GM21360 (cell line): ENCODE data around the gene SLC16A5.

Source experiments
- ATAC-seq: cut with Tn5 transposase; IDR thresholded peaks from one replicate; pipeline ENCODE4 v1.9.1; 2021; ENCODE audit warnings: mild to moderate bottlenecking, moderate library complexity; ENCODE audit not compliant: unreplicated experiment

The SLC16A5 gene

GRCh38 chr17:75084039-75084660 lies 3.6 kb upstream of the SLC16A5 start:
- no peak for ATAC-seq

DNA sequence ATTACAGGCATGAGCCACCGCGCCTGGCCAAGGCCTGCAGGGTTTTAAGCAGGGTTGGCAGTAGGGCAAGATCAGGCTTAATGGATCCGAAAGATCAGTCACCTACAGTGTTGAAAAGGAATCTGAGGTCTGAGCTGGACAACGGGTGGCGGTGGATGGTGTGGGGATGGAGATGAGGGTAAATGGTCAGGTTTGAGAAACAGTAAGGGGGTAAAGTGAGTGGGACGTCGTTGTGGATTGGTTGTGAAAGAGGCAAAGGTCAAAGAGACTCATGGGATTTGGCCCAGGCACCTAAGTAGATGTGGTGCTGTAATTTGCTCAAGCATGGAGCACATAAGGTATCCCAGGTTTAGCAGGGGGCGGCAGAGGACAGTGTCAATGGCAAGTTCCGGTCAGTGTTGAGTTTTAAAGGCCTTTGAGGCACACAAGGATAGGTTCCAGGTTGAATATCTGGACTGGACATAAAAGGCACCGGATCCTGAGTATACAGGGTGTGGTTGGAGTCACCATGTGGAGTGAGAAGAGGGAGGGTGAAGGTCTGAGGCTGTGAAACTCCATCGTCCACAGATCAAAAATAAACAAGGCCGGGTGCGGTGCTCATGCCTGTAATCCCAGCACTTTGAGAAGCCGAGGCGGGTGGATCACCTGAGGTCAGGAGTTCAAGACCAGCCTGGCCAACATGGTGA lies 1.1 kb upstream of the SLC16A5 start:
- no peak for ATAC-seq

DNA sequence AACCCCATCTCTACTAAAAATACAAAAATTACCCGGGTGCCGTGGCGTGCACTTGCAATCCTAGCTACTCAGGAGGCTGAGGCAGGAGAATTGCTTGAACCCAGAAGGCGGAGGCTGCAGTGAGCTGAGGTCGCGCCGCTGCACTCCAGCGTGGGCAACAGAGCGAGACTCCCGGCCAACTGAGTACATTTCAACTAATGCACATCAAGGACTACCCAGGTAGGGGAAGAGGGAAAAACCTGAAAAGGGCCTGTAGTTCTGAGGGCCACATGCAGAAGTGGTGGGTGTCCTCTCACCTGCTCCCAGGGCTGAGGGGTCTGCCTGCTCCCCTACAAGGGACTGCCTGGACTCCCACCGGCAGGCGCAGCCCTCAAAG lies 584 bp upstream of the SLC16A5 start:
- no peak for ATAC-seq

DNA sequence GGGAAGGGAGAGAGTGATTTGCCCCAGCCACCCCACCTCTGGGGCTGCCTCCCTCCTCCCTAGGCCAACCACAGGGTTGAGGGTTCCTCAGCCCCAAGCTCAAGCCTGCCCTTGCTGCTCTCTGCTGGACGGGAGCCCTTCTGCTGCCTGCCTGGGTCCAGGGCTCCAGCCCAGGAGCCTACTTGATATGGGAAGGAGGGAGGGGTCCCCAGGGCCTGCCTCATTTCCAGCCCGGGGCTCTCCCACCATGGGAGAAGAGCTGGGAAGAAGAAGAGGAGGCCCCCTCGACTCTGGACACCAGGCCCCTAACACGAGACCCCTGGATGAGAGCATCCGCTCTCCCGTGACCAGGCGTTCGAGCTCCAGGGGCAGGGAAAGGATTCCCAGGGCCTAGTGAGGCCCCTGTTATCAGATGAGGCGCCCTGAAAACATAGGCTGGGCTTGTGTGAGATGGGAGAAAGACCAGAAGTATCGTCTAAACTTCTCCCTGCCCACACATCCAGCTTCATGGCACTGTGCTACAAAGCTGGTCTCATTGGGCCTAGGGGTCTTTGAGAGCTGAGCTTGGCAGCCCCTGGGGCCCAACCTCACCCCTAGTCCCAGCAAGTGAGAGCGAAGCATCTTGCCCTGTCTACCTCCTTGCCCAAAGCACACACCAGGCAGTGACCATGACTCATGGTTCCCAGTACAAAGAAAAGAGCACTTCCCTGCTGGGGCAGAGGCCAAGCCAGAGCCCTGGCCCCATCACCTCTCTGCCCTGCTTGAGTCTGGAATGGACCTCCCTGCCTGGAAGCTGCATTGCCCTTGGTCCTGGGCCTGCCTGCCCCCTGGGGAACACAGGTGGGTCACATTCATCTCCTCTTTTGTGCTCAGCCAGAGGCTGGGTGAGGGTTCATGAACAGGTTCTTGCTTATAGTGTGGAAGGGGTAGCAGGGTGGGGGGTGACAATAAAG lies 987 bp downstream of the SLC16A5 start:
- no peak for ATAC-seq

GRCh38 chr17:75090871-75091854 lies 3.4 kb downstream of the SLC16A5 start:
- ATAC-seq: no peak

DNA sequence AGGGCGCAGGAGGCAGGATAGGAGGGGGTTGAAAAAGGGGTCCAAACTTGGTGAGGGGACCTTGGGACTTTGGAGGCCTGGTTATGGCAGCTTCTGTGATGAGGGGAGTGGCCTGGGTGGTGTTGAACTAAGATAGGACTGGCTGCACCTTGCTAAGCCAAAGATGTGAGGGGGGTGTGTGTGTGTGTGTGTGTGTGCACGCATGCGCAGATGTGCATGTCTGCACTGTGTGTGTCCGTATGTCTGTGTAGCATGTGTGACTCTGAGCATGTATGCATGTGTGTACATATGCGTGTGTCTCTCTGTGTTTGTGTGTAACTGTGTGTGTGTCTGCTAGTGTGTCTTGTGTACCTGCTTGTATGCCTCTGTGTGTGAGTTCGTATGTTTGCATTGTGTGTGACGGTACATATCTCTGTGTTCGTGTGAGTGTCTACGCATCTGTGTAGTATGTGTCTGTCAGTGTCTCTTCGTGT lies 4.1 kb downstream of the SLC16A5 start:
- no peak for ATAC-seq

- ATAC-seq: no peak
Observed at GRCh38 chr17:75093548-75094158, 5.9 kb downstream of the SLC16A5 start.

- ATAC-seq: no peak
Observed at GRCh38 chr17:75094871-75095399, 7.2 kb downstream of the SLC16A5 start.

DNA sequence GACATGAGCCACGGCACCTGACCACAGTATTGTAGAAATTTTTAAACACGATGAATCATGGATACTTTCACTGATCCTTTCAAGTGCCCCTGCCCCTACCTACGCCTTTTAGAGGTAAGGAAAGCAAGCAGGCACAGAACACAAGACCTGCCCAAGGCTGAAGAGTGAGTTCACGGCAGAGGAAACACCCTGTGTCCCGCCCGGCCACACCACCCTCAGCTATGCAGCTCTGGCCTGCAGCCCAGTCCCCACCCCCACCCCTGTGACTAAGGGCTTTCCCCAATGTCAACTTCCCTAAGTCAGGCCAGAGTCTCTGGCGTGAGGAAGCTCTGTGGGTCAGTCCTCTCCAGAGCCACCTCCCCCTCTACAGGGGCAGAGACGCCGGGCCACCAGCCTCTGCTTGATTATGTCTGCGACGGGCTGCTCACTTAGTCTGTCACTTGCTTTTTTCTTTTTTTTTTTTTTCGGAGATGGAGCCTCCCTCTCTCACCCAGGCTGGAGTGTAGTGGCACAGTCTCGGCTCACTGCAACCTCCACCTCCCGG lies 8.4 kb downstream of the SLC16A5 start:
- ATAC-seq: no peak

DNA sequence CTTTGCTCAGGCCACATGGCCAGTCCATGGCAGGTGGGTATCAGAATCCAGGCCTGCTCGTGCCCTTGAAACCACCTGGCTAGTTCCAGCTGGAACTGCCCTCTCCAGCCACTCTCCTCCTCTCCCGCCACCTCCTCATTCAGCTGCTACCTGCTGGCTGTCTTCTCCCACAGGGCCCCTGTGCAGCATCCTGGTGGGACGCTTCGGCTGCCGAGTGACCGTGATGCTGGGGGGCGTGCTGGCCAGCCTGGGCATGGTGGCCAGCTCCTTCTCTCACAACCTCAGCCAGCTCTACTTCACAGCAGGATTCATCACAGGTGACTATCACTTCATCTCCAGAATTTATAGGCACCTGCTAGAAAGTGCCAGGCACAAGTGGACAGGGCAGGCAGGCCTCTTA lies 10.1 kb downstream of the SLC16A5 start:
- no peak for ATAC-seq

GRCh38 chr17:75098861-75099260 lies 11.1 kb downstream of the SLC16A5 start:
- ATAC-seq: no peak

- ATAC-seq: no peak
Observed at GRCh38 chr17:75099881-75100595, 12.3 kb downstream of the SLC16A5 start.

DNA sequence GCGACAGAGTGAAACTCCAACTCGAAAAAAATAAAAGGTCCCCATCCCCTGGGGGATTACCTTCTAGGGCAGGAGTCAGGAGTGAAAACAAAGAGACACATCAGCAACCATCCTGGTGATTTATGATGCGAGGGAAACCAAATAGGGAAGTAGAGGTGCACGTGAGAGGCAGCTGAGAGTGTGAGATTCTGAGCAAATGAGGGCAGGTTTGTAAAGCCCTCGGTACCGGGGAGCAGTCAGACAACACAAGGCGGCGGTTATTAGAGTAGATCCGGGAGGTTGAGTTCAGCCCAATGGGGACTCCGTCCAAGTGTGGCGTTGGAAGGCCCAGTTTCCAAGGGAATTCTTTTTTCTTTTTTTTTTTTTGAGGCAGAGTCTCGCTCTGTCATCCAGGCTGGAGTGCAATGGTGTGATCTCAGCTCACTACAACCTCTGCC lies 14.6 kb downstream of the SLC16A5 start:
- ATAC-seq: no peak

- ATAC-seq: no peak
Observed at GRCh38 chr17:75103601-75104554, 16.1 kb downstream of the SLC16A5 start.

GRCh38 chr17:75105126-75106080 lies 17.6 kb downstream of the SLC16A5 start:
- no peak for ATAC-seq

GRCh38 chr17:75108193-75108592 lies 20.4 kb downstream of the SLC16A5 start:
- no peak for ATAC-seq

DNA sequence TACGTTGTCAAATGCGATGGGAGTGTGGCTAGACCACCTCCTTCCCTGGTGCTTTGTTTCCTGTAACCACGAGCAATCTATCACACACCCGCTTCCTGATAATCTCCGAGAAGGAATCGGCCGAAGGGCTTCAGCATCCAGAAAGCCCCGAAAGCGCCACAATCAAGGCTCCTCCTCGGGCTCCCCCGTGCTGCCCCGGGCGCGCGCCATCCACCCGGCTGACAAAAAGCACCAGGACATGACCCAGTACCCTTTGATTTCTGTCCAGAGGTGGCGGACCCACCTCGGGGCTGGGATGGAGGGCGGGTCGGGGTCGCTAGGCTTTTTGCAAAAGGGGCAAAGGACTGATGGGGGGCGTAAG lies 21.3 kb downstream of the SLC16A5 start:
- ATAC-seq: no peak
